ENCODE results near the gene ADCY2.

ADCY2 gene

GRCh38 chr5:7425830-7426229 lies 29.9 kb downstream of the ADCY2 start:
- H3K27ac ChIP-seq (replicated peaks), result no peak overlapping the region
- TF ChIP-seq REST (IDR thresholded peaks at IDR 0.05; ENCODE audit: insufficient replicate concordance, low read depth) (no peak), SPI1 (IDR thresholded peaks at IDR 0.05; ENCODE audit: borderline replicate concordance, low read depth) (no peak), GABPA (IDR thresholded peaks at IDR 0.05; ENCODE audit: low read depth) (no peak)
- H3K4me3 ChIP-seq (replicated peaks; ENCODE audit: insufficient read depth, low read length), result no peak overlapping the region
- peaks cover 4% of the 10 kb centered on the region for H3K27me3 ChIP-seq (ENCODE audit: insufficient read depth, poor library complexity, severe bottlenecking)
- no peak for DNase-seq (ENCODE audit: low read depth in 1 of 2, low spot score in 1 of 2)

- no peak for DNase-seq (ENCODE audit: low read depth in 1 of 2, low spot score in 1 of 2)
- Histone ChIP-seq H3K27ac (replicated peaks) (no peak overlapping the region), H3K4me3 (replicated peaks; ENCODE audit: insufficient read depth, low read length) (no peak overlapping the region), H3K27me3 (ENCODE audit: insufficient read depth, poor library complexity, severe bottlenecking) (peaks cover 4% of the 10 kb centered on the region)
- TF ChIP-seq CTCF (IDR thresholded peaks at IDR 0.05; ENCODE audit: insufficient read depth, low read length) (no peak), GABPA (IDR thresholded peaks at IDR 0.05; ENCODE audit: low read depth) (no peak), SPI1 (IDR thresholded peaks at IDR 0.05; ENCODE audit: borderline replicate concordance, low read depth) (no peak), REST (IDR thresholded peaks at IDR 0.05; ENCODE audit: insufficient replicate concordance, low read depth) (no peak), POLR2AphosphoS5 (IDR thresholded peaks at IDR 0.05; ENCODE audit: low read depth) (no peak)
These were observed 30.3 kb downstream of the ADCY2 start for GRCh38 chr5:7426284-7426683.

- Histone ChIP-seq H3K27me3 (ENCODE audit: insufficient read depth, poor library complexity, severe bottlenecking) (no peaks in the 10 kb centered on the region), H3K4me3 (replicated peaks; ENCODE audit: insufficient read depth, low read length) (no peak overlapping the region), H3K27ac (replicated peaks) (no peak overlapping the region)
- DNase-seq (ENCODE audit: low read depth in 1 of 2, low spot score in 1 of 2), result no peak
- no peak for TF ChIP-seq SPI1 (IDR thresholded peaks at IDR 0.05; ENCODE audit: borderline replicate concordance, low read depth)
- no peak for TF ChIP-seq REST (IDR thresholded peaks at IDR 0.05; ENCODE audit: insufficient replicate concordance, low read depth)
- no peak for TF ChIP-seq POLR2AphosphoS5 (IDR thresholded peaks at IDR 0.05; ENCODE audit: low read depth)
- no peak for TF ChIP-seq CTCF (IDR thresholded peaks at IDR 0.05; ENCODE audit: insufficient read depth, low read length)
These were observed 39.0 kb downstream of the ADCY2 start for GRCh38 chr5:7434914-7435313.

GRCh38 chr5:7435503-7435902 lies 39.6 kb downstream of the ADCY2 start:
- no peak for TF ChIP-seq CTCF (IDR thresholded peaks at IDR 0.05; ENCODE audit: insufficient read depth, low read length)
- TF ChIP-seq GABPA (IDR thresholded peaks at IDR 0.05; ENCODE audit: low read depth), result no peak
- no peak for TF ChIP-seq POLR2AphosphoS5 (IDR thresholded peaks at IDR 0.05; ENCODE audit: low read depth)
- no peak for DNase-seq (ENCODE audit: low read depth in 1 of 2, low spot score in 1 of 2)
- Histone ChIP-seq H3K27ac (replicated peaks) (no peak overlapping the region), H3K4me3 (replicated peaks; ENCODE audit: insufficient read depth, low read length) (no peak overlapping the region), H3K27me3 (ENCODE audit: insufficient read depth, poor library complexity, severe bottlenecking) (no peaks in the 10 kb centered on the region)

Measured in HL-60 (cell line).